Keratinocyte (primary cell): ENCODE data around the gene CCND1. TPM values are rescaled to one million over a fixed set of nuclear protein-coding genes. Genes with fewer than 3 reads are reported as not detected.
A peak's percentile ranks its signal among the peaks of the same experiment; 100 is the strongest.

Experiments used
- DNase-seq: peaks from one replicate; pipeline ENCODE4 v3.0.0-alpha.2; 2011; ENCODE audit warnings: low read depth, missing footprints, low spot score
- FAIRE-seq: peaks from 2 replicates; lab custom pipeline; 2011; peaks lifted over from hg19 to GRCh38; lab: Jason Lieb, UNC
- H2AFZ ChIP-seq: 2 replicates; pipeline ENCODE4 v1.6.0; 2012; ENCODE audit warnings: low read length, control low read depth, inconsistent platforms; ENCODE audit not compliant: control insufficient read depth
- H3K27ac ChIP-seq: 2 replicates; pipeline ENCODE4 v1.5.1; 2011; ENCODE audit warnings: low read length; ENCODE audit not compliant: control insufficient read depth, insufficient read depth
- H3K27me3 ChIP-seq: 3 replicates; pipeline ENCODE4 v1.6.0; 2011; ENCODE audit warnings: low read length; ENCODE audit not compliant: control insufficient read depth, insufficient read depth; ENCODE audit errors: extremely low read depth
- H3K36me3 ChIP-seq, 2 experiments: 2 replicates in 1 of 2; 3 replicates in 1 of 2; pipeline ENCODE4 v1.5.1; 2011; ENCODE audit warnings: low read length in 2 of 2, mild to moderate bottlenecking in 1 of 2; ENCODE audit not compliant: control insufficient read depth in 2 of 2, insufficient read depth in 2 of 2; ENCODE audit errors: extremely low read depth in 1 of 2
- H3K4me1 ChIP-seq: 3 replicates; pipeline ENCODE4 v1.5.1; 2011; ENCODE audit warnings: low read length; ENCODE audit not compliant: control insufficient read depth, insufficient read depth; ENCODE audit errors: extremely low read depth
- H3K4me2 ChIP-seq: 3 replicates; pipeline ENCODE4 v1.6.0; 2011; ENCODE audit warnings: low read depth, low read length; ENCODE audit not compliant: control insufficient read depth, insufficient read depth; ENCODE audit errors: extremely low read depth
- H3K4me3 ChIP-seq, 3 experiments: fragments of 200-600 bp in 1 of 3; sonication (generic) in 1 of 3; 2 replicates in 2 of 3; 3 replicates in 1 of 3; pipeline ENCODE4 v1.5.1; 2011 to 2016; ENCODE audit warnings: low read length in 3 of 3, mild to moderate bottlenecking in 3 of 3, control low read depth in 2 of 3, inconsistent platforms in 1 of 3, low read depth in 1 of 3, mixed read lengths in 1 of 3, mixed run types in 1 of 3, moderate library complexity in 1 of 3; ENCODE audit not compliant: control insufficient read depth in 2 of 3, insufficient read depth in 2 of 3; ENCODE audit errors: extremely low read depth in 1 of 3
- H3K79me2 ChIP-seq: 2 replicates; pipeline ENCODE4 v1.6.0; 2012; ENCODE audit warnings: low read length; ENCODE audit not compliant: control insufficient read depth, insufficient read depth
- H3K9ac ChIP-seq: 3 replicates; pipeline ENCODE4 v1.6.0; 2011; ENCODE audit warnings: low read length; ENCODE audit not compliant: control insufficient read depth, insufficient read depth; ENCODE audit errors: extremely low read depth
- H3K9me1 ChIP-seq: 3 replicates; pipeline ENCODE4 v1.6.0; 2011; ENCODE audit warnings: low read length; ENCODE audit not compliant: control insufficient read depth, insufficient read depth; ENCODE audit errors: extremely low read depth
- H3K9me3 ChIP-seq: 2 replicates; pipeline ENCODE4 v1.5.1; 2012; ENCODE audit warnings: low read depth, low read length; ENCODE audit not compliant: control insufficient read depth
- H4K20me1 ChIP-seq: 3 replicates; pipeline ENCODE4 v1.6.0; 2011; ENCODE audit warnings: low read length; ENCODE audit not compliant: control insufficient read depth, insufficient read depth; ENCODE audit errors: extremely low read depth
- EZH2 ChIP-seq: IDR thresholded peaks from one replicate; pipeline ENCODE4 v1.6.1; 2012; ENCODE audit warnings: inconsistent platforms, mild to moderate bottlenecking, low read length, moderate library complexity
- dilution Hi-C: fragments of 300-500 bp; cut with MboI; formaldehyde crosslinking; loops from one replicate; pipeline ENCODE4 v1.7.0; 2020; ENCODE audit warnings: low sequenced_read_pairs; ENCODE audit not compliant: extremely low pct_ligation_motif_present
- polyA plus RNA-seq, 5 experiments: library from polyadenylated mRNA; depleted of rRNA in 3 of 5; stranded (reverse) in 3 of 5; stranded (forward) in 1 of 5; unstranded in 1 of 5; fragments of >200 nt; gene quantifications; 1 replicate in 1 of 5; 2 replicates in 3 of 5; 3 replicates in 1 of 5; pipeline versions ENCODE4 v1.2.1 to v1.2.3, GENCODE V29; 2011 to 2012; ENCODE audit warnings: missing spikeins in 2 of 5, low read depth in 1 of 5, low replicate concordance in 1 of 5
- TF ChIP-seq, protein P1 (sequence below), 3 experiments: IDR thresholded peaks in 1 of 3; conservative IDR thresholded peaks in 1 of 3; optimal IDR thresholded peaks in 1 of 3; 2 replicates in 2 of 3; 3 replicates in 1 of 3; pipeline versions ENCODE3 to v1.5.1; 2011; ENCODE audit warnings: low read length in 3 of 3, mild to moderate bottlenecking in 3 of 3, moderate library complexity in 2 of 3, control low read depth in 1 of 3, inconsistent platforms in 1 of 3; ENCODE audit not compliant: insufficient read depth in 2 of 3; ENCODE audit errors: extremely low read depth in 1 of 3

Gene CCND1
- polyA plus RNA-seq, 1 donor (not counting 4 experiments of a cell fraction or from before 2014, with no cell fraction given): 124 TPM

DNA sequence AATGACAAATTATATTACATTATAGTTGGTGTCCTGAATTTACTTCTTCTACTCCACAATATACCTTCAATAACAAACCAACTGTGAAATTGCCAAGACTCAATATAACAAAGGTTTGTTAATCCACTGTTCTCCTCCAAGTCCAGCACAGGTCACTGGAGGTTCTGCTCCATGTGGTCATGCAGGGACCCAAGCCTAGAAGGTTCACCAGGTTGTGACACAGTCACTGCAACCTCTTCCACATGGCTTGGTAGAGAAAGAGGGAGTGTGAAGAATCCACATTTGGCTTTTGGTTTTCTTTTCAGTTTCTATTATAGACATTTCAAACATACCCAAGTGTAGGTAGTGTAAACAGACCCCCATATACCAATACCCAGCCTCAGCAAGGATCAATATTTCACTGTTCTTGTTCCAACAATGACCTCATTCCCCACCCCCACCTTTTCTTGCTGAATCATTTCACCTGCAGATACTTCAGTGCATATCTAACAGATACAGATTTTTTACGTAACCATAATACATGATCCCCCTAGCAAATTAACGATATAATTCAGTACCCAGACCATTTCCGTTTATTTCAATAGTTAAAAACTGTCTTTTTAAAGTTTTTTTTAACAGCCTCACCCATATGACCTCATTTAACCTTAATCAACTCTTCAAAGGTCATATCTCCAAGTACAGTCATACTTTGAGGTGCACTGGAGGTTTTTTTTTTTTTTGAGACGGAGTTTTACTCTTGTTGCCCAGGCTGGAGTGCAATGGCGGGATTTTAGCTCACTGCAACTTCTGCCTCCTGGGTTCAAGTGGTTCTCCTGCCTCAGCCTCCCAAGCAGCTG lies 48.7 kb downstream of the CCND1 start:
- no peaks in the 10 kb centered on the region for H3K9me3 ChIP-seq
- peaks cover 11% of the 10 kb centered on the region for H3K4me1 ChIP-seq
- H3K9ac ChIP-seq: no peak overlapping the region
- no peaks in the 10 kb centered on the region for H3K9me1 ChIP-seq
- dilution Hi-C loops: no loop called here
- no peak for TF ChIP-seq EZH2
- TF ChIP-seq, protein P1, sequence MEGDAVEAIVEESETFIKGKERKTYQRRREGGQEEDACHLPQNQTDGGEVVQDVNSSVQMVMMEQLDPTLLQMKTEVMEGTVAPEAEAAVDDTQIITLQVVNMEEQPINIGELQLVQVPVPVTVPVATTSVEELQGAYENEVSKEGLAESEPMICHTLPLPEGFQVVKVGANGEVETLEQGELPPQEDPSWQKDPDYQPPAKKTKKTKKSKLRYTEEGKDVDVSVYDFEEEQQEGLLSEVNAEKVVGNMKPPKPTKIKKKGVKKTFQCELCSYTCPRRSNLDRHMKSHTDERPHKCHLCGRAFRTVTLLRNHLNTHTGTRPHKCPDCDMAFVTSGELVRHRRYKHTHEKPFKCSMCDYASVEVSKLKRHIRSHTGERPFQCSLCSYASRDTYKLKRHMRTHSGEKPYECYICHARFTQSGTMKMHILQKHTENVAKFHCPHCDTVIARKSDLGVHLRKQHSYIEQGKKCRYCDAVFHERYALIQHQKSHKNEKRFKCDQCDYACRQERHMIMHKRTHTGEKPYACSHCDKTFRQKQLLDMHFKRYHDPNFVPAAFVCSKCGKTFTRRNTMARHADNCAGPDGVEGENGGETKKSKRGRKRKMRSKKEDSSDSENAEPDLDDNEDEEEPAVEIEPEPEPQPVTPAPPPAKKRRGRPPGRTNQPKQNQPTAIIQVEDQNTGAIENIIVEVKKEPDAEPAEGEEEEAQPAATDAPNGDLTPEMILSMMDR (optimal IDR thresholded peaks at IDR 0.05 in 1 of 3, IDR thresholded peaks at IDR 0.05 in 1 of 3, conservative IDR thresholded peaks at IDR 0.05 in 1 of 3; ENCODE audit: extremely low read depth in 1 of 3, insufficient read depth in 2 of 3, low read length in 3 of 3): no peak
- DNase-seq (no peak), FAIRE-seq (peak; percentile 29)
- H3K36me3 ChIP-seq: no peaks in the 10 kb centered on the region
- no peak overlapping the region for H3K4me3 ChIP-seq
- no peak overlapping the region for H3K27ac ChIP-seq
- peaks cover 3% of the 10 kb centered on the region for H3K27me3 ChIP-seq
- no peak overlapping the region for H3K4me2 ChIP-seq
- H3K79me2 ChIP-seq: no peaks in the 10 kb centered on the region
- no peak overlapping the region for H2AFZ ChIP-seq
- no peaks in the 10 kb centered on the region for H4K20me1 ChIP-seq

DNA sequence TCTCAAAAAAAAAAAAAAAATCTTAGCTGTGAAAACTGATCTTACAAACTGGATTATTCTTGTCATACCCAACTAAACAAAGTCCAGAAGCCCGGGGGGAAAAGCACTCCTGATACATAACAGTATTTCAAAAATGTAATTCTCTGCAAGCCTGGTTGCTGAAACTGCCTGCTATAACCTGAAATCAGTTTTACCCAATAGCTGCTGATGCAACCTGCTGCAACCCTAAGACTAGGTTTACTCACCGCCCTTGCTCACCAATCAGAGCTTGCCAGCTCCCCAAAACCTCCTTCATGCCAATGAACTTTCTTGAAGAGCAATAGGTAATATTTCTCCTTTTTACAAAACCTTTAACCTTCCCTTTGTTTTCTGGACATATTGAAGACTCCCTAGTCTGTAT lies 50.5 kb downstream of the CCND1 start:
- Histone ChIP-seq H3K4me3 (no peak overlapping the region), H3K9ac (no peak overlapping the region), H3K4me1 (peaks cover 9% of the 10 kb centered on the region), H3K9me3 (no peaks in the 10 kb centered on the region), H3K79me2 (no peaks in the 10 kb centered on the region), H2AFZ (no peak overlapping the region), H3K36me3 (no peaks in the 10 kb centered on the region), H3K27ac (peak overlapping the region; percentile 23), H4K20me1 (no peaks in the 10 kb centered on the region), H3K27me3 (peaks cover 8% of the 10 kb centered on the region), H3K4me2 (no peak overlapping the region), H3K9me1 (no peaks in the 10 kb centered on the region)
- no peak for TF ChIP-seq EZH2
- TF ChIP-seq, protein P1 (optimal IDR thresholded peaks at IDR 0.05 in 1 of 3, IDR thresholded peaks at IDR 0.05 in 1 of 3, conservative IDR thresholded peaks at IDR 0.05 in 1 of 3; ENCODE audit: extremely low read depth in 1 of 3, insufficient read depth in 2 of 3, low read length in 3 of 3): no peak
- FAIRE-seq (no peak), DNase-seq (no peak)
- dilution Hi-C loops: no loop called here
